Activated CD8-positive, alpha-beta memory T cell treated with anti-CD3 and anti-CD28 coated beads, Interleukin-2, amount 10 ng/mL, durations not matched to agents 7 days and 5 days (primary cell): ENCODE results near the gene KCNG1. TPM values are rescaled to one million over a fixed set of nuclear protein-coding genes. Genes with fewer than 3 reads are reported as not detected.

ENCODE experiments used
- ATAC-seq: fragments of 150-1000 bp; cut with Tn5 transposase; one replicate; pipeline ENCODE4 v1.10.0; 2021; ENCODE audit warnings: moderate library complexity
- CTCF ChIA-PET: fragments of 350-600 bp; sonication (Branson Sonifier 250); formaldehyde crosslinking; loops from one replicate; lab custom pipeline; 2021; ENCODE audit warnings: antibody characterized with exemption; lab: Charles Lee
- DNase-seq: peaks from one replicate; pipeline ENCODE4 v3.0.0-alpha.2; 2020
- H3K27ac Mint-ChIP-seq: one replicate; pipeline ENCODE4 v1.8.0; 2021; ENCODE audit warnings: mild to moderate bottlenecking, mixed read lengths
- H3K27me3 Mint-ChIP-seq: one replicate; pipeline ENCODE4 v1.8.0; 2021; ENCODE audit warnings: mixed read lengths
- H3K36me3 Mint-ChIP-seq: one replicate; pipeline ENCODE4 v1.8.0; 2021; ENCODE audit warnings: mild to moderate bottlenecking, mixed read lengths
- H3K4me1 Mint-ChIP-seq: one replicate; pipeline ENCODE4 v1.8.0; 2021; ENCODE audit warnings: mixed read lengths
- H3K4me3 Mint-ChIP-seq: one replicate; pipeline ENCODE4 v1.8.0; 2021; ENCODE audit warnings: mild to moderate bottlenecking, moderate library complexity, mixed read lengths
- H3K9me3 Mint-ChIP-seq: one replicate; pipeline ENCODE4 v1.8.0; 2022; ENCODE audit warnings: low read depth, mixed read lengths
- total RNA-seq, 2 experiments: library from RNA; stranded (reverse); gene quantifications; one replicate each; pipeline ENCODE4 v1.2.3, GENCODE V29; 2021

Gene KCNG1
- total RNA-seq, 2 experiments from 2014 or later: 1.1 TPM; not detected in 1

GRCh38 chr20:51029556-51029955, 6.6 kb upstream of the KCNG1 start:
- no peaks in the 10 kb centered on the region for H3K36me3 Mint-ChIP-seq
- peaks cover 64% of the 10 kb centered on the region for H3K27me3 Mint-ChIP-seq
- CTCF ChIA-PET: interaction anchor here (0.6 to 2.2 kb wide), 3 partner anchors 36 to 276 kb away, joined by 3 to 7 read pairs (median 5); no protein-coding TSS in a partner anchor
- H3K27ac Mint-ChIP-seq: no peak overlapping the region
- H3K4me1 Mint-ChIP-seq: peaks cover 6% of the 10 kb centered on the region
- H3K9me3 Mint-ChIP-seq: peaks cover 4% of the 10 kb centered on the region
- DNase-seq (no peak), ATAC-seq (no peak)
- no peak overlapping the region for H3K4me3 Mint-ChIP-seq

DNA sequence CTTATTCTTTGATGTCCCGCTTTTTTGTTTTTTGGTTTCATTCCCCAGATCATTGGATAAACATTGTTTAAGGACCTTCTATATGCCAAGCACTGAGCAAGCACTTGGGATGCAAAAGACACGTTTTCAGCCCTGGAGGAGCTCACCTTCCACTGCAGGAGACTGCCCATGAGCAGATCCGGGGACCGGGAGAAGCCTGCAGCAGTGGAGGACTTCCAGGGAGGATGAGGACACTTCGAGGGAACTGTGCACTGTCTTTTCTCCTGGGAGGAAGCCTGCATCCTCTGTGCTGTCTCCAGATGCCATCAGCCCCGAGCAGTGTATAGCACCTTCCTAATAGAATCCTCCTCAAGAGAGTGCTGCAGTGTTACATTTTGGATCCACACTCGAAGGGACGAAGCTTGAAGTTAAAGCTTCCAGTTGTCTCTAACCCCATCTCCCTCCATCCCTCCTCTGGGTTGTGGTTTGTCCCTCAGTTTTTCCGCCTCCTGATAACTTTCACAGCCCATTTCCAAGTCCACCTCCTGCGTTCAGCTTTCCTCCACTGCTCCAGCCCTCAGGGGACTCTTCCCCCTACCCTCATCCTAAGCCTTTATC, 5.8 kb upstream of the KCNG1 start:
- Mint-ChIP-seq H3K4me3 (no peak overlapping the region), H3K27ac (no peak overlapping the region), H3K4me1 (peaks cover 5% of the 10 kb centered on the region), H3K36me3 (no peaks in the 10 kb centered on the region), H3K27me3 (peaks cover 72% of the 10 kb centered on the region), H3K9me3 (peaks cover 4% of the 10 kb centered on the region)
- ATAC-seq (no peak), DNase-seq (no peak)
- CTCF ChIA-PET: interaction anchor here (0.6 to 2.2 kb wide), 3 partner anchors 35 to 597 kb away, joined by 3 to 7 read pairs (median 5); no protein-coding TSS in a partner anchor

DNA sequence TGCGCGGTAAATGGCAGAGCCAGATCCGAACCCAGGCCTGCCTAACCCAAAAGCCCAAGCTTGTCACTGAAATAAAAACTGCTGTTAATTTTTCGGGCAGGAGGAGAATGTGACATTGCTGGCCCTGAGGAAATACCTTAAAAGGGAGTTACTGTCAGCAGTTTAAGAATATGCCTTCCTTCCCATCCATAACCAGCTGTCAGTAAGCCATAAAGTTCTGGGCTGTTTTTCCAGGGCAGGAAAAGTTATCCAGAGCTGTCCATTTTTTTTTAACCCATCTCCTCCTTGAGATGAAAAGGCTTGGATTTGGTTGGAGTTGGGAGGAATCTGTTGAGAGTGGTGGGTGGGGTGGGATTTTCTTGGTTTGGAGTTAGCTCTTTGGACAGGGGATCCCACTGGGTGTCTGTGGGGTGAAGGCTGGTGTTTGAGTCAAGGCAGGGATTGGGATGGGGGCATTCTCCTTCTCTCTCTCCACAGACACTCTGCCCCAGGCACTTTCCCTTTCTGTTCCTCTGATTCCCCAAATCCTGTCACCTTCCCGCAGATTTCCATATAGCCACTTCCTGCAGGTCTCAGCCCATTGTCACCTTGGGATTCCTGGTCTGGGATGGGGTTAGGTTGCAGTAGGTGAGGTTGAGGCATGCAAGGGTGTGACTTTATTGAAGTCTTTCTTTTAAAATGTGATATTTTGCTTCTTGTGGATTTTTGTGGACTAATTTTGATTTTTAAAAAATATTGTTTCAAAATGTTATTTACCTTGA, 4.3 kb upstream of the KCNG1 start:
- peaks cover 4% of the 10 kb centered on the region for H3K9me3 Mint-ChIP-seq
- no peak overlapping the region for H3K27ac Mint-ChIP-seq
- CTCF ChIA-PET: interaction anchor here (1.2 kb wide), 1 partner anchor 40 kb away, joined by 5 read pairs; no protein-coding TSS in a partner anchor
- no peak for DNase-seq
- no peak for ATAC-seq
- H3K36me3 Mint-ChIP-seq: no peaks in the 10 kb centered on the region
- peaks cover 77% of the 10 kb centered on the region for H3K27me3 Mint-ChIP-seq
- peaks cover 3% of the 10 kb centered on the region for H3K4me1 Mint-ChIP-seq
- H3K4me3 Mint-ChIP-seq: no peak overlapping the region

DNA sequence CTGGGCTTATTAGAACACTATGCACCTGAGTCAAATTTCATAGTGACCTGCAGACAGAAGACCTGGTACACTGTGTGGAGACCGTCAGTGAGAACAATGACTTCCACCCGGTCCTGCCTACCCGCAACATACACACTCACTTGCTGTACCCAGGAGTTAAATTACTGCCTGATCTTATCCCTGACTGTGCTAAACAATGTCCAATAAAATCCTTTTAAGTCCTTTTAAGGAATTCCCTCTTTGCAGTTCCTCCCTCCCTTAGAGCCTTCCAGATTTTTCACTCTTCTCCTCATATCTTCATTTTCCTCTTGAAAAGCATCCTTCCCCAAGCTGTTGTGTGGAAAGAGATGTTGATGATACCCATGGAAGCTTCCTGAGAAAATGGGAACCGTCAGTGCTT, 3.4 kb upstream of the KCNG1 start:
- Mint-ChIP-seq H3K4me3 (no peak overlapping the region), H3K27ac (no peak overlapping the region), H3K4me1 (peaks cover 3% of the 10 kb centered on the region), H3K27me3 (peaks cover 78% of the 10 kb centered on the region), H3K36me3 (no peaks in the 10 kb centered on the region), H3K9me3 (no peaks in the 10 kb centered on the region)
- ATAC-seq (no peak), DNase-seq (no peak)
- CTCF ChIA-PET: no interaction called here

DNA sequence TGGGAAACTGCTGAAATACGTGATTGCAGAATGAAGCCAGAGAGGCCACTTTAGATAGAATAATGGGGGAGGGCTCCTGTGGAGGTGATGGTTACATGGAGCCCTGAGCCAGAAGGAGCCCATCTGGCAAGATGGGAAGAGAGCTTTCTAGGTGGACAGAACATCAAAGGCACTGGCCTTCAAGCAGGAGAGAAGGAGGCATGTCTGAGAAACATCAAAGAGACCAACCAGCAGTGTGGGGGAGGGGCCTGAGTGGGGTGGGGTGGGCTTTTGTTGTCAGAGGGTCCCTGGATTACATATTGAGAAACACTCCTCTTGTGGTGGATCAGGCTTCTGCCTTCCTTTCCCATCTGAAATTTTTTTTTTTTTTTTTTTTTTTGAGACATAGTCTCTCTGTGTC, 1.9 kb upstream of the KCNG1 start:
- Mint-ChIP-seq H3K36me3 (no peaks in the 10 kb centered on the region), H3K9me3 (no peaks in the 10 kb centered on the region), H3K4me3 (no peak overlapping the region), H3K4me1 (peaks cover 3% of the 10 kb centered on the region), H3K27me3 (peaks cover 84% of the 10 kb centered on the region), H3K27ac (no peak overlapping the region)
- DNase-seq: no peak
- CTCF ChIA-PET: interaction anchor here (1.4 kb wide), 1 partner anchor 9 kb away, joined by 3 read pairs; no protein-coding TSS in a partner anchor
- no peak for ATAC-seq

DNA sequence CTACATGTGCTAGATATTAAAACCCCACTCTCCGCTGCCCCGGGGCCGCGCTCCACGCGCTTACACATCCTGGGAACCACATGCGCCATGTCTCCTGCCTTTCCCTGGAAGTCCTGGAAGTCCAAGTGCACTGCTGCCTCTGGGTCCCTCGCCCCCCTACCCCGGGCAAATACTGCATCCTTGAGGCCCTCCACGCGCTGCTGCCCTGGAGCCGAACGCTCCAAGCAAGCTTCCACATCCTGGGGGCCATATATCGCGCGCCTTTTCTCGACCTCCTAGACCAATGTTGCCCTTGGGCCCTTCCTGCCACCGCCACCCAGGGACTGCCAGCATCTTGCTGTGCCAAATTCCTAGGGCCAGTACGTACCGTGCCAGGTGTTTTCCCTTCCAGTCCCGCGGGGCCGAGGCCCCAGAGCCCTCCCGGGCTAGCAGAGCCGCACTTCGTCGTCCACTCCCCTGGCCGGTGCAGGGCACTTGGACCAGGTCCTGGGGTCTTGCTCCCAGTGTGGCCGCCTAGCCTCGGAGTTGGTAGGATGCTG, 779 bp upstream of the KCNG1 start:
- Mint-ChIP-seq H3K27ac (no peak overlapping the region), H3K27me3 (peaks cover 79% of the 10 kb centered on the region), H3K9me3 (no peaks in the 10 kb centered on the region), H3K4me3 (peak overlapping the region; percentile 12), H3K4me1 (peaks cover 3% of the 10 kb centered on the region), H3K36me3 (no peaks in the 10 kb centered on the region)
- CTCF ChIA-PET: no interaction called here
- no peak for ATAC-seq
- DNase-seq: no peak

- Mint-ChIP-seq H3K9me3 (no peaks in the 10 kb centered on the region), H3K36me3 (no peaks in the 10 kb centered on the region), H3K27me3 (peaks cover 74% of the 10 kb centered on the region), H3K4me3 (no peak overlapping the region), H3K4me1 (peaks cover 3% of the 10 kb centered on the region), H3K27ac (no peak overlapping the region)
- CTCF ChIA-PET: no interaction called here
- DNase-seq: no peak
- no peak for ATAC-seq
Measured at GRCh38 chr20:51022227-51022802, 592 bp downstream of the KCNG1 start.

DNA sequence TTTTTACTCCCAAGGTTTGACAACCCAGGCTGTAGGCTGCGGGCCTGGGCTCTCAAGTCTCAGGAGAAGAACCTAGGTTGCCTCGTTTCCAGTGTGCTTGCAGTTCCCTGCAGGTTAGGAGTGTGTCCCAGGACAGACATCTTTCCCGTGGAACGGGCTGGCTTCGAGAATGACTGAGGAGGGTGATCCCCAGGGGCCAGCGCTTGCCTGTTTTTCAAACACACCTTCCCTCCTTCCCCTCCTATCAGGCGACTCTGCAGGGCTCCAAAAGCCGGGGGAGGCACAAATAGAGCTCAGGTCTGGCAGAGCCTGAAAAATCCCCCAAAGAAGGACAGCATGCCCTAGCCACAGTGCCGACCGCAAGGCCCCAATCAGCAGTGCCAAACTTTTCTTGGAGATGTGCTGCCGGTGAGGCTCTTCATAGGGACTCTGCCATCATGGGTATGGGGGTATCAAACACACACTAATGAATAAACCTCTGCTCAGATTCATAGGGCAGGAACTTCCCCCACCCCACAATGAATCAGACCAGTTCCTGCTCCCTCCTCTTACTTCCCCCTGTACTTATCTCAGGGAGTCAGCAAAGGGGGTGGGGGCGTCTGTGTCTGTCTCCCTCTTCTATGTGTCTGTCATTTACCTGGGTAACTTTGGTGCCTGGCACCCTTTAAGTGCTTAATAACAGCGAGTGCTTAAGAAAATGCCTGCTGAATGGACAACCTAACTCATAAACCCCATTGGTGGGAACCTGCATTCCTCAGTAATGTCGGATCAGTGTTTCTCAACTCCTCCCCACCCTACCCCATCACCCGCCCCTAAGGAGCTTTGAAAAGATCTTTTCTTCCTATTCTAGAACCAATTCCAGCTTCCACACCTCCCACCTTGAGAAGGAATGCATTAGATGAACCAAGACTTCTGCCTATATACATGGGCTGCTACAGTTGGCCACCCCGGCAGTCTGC, 1.6 kb downstream of the KCNG1 start:
- DNase-seq (no peak), ATAC-seq (no peak)
- no peak overlapping the region for H3K4me3 Mint-ChIP-seq
- no peak overlapping the region for H3K27ac Mint-ChIP-seq
- peaks cover 69% of the 10 kb centered on the region for H3K27me3 Mint-ChIP-seq
- peaks cover 3% of the 10 kb centered on the region for H3K4me1 Mint-ChIP-seq
- CTCF ChIA-PET: no interaction called here
- H3K36me3 Mint-ChIP-seq: no peaks in the 10 kb centered on the region
- no peaks in the 10 kb centered on the region for H3K9me3 Mint-ChIP-seq

DNA sequence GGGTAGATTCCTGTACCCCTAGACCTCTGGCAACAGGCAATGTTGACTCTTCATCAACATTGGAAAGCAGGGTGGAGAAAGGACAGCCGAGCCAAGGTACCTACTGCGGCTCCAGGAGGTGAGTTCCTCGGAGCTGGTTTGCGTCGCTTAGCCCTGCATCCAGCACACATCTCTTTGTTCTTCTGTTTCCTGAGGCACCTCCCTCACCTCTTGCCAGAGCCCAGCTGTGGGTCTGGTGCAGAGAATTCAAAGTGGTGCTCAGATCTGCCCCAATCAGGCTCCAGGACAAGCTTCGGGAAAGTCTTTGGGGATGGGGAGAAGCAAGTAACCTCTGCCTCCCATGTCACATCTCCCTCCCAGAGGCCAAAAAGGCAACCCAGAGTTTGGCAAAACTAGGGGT, 2.2 kb downstream of the KCNG1 start:
- Mint-ChIP-seq H3K9me3 (no peaks in the 10 kb centered on the region), H3K27ac (no peak overlapping the region), H3K36me3 (no peaks in the 10 kb centered on the region), H3K27me3 (peaks cover 62% of the 10 kb centered on the region), H3K4me1 (peaks cover 3% of the 10 kb centered on the region), H3K4me3 (no peak overlapping the region)
- DNase-seq: no peak
- ATAC-seq: no peak
- CTCF ChIA-PET: no interaction called here

DNA sequence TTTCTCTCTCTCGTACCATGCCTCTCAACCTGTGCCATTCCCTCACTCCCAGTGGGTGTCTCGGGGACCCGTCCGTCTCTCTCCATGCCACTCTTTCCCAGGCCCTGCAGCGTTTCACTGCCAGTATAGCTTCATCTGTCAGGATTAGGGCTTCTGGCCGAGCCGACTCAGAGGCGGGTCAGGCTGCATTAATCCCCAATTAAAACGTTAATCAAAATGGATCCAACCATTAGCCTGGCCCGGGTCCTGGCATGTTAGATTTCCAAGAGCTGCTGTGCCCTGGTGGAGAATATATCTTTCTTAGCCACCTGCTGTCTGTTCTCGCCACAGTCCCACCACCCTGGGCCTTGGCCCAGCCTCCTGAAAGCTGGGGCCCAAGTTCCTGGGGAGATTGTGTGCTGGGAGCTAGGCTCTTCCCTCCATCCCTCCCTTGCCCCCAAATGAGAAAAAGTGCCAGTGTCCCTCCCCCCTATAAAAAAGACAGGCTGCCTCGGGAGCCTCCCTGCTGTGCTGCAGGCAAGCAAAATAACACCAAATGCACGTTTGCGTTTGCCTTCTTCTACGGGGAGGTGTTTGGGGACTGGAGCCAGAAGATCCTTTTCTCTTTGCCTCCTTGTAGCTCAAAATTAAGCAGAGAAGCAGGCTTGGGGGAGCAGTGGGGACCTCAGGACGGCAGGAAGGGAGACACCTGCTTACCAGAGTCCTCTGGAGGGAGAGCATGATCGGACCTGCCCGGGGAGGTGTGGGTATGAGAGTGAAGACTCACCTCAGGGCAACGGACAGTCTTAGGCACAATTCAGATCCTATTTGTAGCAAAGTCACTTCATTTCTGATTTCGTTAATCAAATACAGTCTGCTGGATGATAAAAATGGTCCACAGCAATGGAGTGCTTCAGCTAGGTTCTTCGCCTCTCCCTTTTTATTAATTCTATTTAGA, 3.0 kb downstream of the KCNG1 start:
- H3K36me3 Mint-ChIP-seq: no peaks in the 10 kb centered on the region
- H3K9me3 Mint-ChIP-seq: no peaks in the 10 kb centered on the region
- CTCF ChIA-PET: no interaction called here
- H3K27ac Mint-ChIP-seq: no peak overlapping the region
- DNase-seq (no peak), ATAC-seq (no peak)
- H3K4me1 Mint-ChIP-seq: peaks cover 3% of the 10 kb centered on the region
- H3K27me3 Mint-ChIP-seq: peaks cover 60% of the 10 kb centered on the region
- no peak overlapping the region for H3K4me3 Mint-ChIP-seq

- Mint-ChIP-seq H3K4me3 (no peak overlapping the region), H3K4me1 (no peaks in the 10 kb centered on the region), H3K27me3 (peaks cover 58% of the 10 kb centered on the region), H3K36me3 (no peaks in the 10 kb centered on the region), H3K9me3 (no peaks in the 10 kb centered on the region), H3K27ac (no peak overlapping the region)
- CTCF ChIA-PET: no interaction called here
- no peak for DNase-seq
- no peak for ATAC-seq
Measured at GRCh38 chr20:51017251-51017650, 5.7 kb downstream of the KCNG1 start.

DNA sequence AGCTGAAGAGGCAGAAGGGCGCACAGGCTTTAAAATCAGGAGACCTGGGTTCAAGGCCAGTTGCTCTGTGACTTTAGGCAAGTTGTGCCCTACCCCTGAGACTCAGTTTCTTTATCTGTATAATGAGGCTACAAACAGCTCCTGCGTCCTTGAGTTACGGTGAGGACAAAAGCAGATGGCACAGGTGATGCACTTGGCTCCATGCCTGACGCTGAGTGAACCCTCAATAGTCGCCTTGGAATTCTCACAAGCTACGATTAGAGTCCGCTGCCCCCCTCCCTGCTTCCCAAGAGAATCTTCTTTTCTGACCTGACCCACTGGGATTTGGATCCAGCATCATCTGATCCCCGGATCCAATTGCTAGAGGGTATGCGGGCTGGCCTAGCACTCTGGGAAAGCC, 6.4 kb downstream of the KCNG1 start:
- Mint-ChIP-seq H3K4me1 (no peaks in the 10 kb centered on the region), H3K27me3 (peaks cover 52% of the 10 kb centered on the region), H3K4me3 (no peak overlapping the region), H3K27ac (no peak overlapping the region), H3K9me3 (no peaks in the 10 kb centered on the region), H3K36me3 (no peaks in the 10 kb centered on the region)
- CTCF ChIA-PET: interaction anchor here (1.3 kb wide), 1 partner anchor 18 kb away, joined by 3 read pairs; no protein-coding TSS in a partner anchor
- ATAC-seq: no peak
- no peak for DNase-seq
